Fibroblast of gingiva (primary cell): Measurements from ENCODE around the gene AQP9.

Experiments
- DNase-seq: peaks from one replicate; pipeline ENCODE4 v3.0.0-alpha.2; 2011; ENCODE audit warnings: low read depth

The AQP9 gene

DNA sequence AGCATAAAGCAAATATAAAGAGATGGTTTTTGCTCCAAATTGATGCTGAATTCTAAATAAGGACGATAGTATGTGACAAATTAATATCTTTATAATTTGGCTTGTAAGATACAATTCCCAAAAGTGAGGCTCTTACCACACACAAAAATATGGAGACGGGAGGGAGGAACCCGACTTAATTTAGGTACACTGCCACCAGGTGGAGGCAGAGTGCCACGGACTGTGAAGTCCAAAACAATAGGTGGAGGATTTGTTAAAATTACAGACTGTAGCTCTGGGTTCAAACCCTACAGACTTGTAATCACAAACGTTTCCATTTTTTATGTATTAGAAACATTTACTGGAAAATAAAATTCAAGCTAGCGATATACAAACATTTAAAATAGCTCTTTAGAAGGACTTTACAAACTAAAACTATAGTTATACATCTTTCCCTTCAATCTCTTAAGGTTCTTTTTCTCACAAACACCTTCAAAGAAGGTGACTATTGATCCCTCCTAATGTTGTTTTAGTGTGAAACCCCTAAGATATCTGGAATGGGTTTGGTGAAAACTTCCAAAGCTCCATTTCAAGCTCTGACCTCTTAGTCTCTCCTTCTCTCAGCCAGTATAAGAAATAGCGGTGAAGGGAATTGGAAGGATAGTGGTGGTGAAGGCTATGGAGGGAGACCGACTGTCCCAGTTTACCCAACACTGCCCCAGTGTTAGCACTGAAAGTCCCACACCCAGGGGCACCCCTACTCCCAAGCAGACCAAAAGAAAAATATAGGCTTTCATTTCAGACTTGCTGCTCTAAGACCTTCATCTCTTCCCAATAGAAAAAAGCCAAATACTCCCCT, 89.7 kb downstream of the AQP9 start:
- DNase-seq = peak; percentile 75

DNA sequence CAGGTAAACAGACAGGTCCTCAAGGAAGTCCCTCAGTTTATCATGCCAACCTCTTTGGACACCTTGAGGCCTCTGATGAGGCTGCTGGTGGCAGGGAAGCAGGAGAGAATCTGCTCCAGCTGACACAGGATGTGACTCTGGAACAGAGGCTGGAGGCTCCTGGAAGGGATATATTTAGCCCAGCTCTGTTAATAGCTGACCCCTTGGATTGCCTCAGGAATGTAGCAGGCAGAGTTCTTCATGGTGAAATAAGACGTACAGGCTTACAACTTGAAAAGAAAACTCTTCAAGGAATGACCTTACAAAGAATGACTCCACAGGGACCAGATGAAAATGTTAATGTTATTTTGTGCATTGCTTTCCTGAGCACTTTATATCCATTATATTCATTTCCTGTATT, 90.5 kb downstream of the AQP9 start:
- DNase-seq = peak; percentile 89

DNA sequence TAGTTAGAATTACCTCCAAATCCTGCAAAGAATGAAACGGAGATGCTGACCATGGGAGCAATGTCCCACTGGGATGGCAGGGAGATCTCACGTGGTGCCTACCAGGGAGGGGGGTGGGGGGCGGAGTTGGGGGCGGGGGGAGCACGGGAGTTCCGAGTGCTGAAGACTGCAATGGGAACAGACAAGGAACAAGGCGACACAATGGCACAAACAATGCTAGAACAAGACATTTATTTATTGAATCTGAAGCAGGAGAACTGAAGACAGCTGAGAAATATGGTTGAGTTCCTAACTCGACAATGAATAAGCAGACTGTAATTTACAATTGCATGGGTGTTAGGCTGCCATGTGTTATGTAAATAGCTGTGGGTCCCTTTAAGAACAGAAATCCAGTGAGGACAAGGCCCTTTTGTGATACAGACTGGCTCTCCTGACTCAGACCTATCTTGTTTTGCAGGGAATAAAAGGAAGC, 91.2 kb downstream of the AQP9 start:
- DNase-seq = no peak

DNA sequence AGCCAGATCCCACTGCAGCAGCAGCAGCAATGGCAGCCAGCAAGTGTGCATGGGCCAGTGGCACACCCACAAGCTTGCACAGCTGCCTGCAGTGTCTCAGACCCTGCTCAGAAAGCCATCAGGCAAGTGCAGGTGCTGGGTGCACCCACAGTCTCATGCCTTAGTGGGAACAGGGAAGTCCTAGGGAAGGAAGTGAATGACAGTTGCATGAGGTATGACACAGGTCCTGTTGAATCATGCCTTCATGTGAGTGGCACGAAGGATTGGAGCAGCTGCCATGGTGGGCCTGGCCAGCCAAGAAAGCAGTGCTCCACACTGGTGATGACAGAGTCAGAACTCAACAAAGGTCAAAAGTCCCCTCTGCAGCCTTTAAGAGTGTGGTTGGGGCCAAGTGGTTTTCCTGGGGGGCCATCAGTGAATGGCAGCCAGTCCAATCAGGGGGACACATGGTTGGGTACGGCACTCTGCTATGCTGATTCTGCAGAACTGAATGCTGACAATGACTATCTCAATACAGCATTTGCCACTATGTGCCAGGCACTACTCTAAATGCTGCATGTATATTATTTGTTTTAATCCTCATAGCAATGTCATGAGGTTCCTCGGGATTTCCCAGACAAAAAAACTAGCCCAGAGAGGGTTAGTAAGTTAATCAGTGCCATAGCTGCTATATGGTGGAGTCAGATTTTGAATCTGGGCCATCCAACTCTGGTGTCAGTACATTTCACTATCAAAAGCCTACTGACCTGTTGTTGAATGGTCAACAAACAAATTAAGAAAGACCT, 94.3 kb downstream of the AQP9 start:
- no peak for DNase-seq

DNA sequence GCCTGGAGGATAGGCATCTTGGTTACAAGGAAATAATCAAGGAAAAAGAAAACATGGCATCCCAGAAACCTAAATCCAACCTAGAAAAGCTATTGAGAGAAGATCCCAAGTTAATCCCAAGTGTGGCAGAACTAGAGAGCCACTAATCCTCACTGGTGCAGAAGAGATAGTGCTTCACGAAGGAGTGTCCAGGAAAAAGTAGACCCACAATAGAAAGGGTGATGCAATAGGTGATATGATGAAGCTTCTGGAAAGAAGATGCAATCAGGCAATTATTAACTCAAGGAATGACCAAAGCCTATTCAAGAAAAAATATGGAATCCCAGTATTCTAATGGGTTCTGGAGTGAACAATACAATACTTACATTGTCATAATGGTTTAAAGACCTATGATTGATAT, 95.2 kb downstream of the AQP9 start:
- no peak for DNase-seq
